Panc1 (cell line): Measurements from ENCODE around the gene PLCB4.

Source experiments
- CTCF ChIP-seq: fragments of 450-650 bp; IDR thresholded peaks from 2 replicates; pipeline ENCODE4 v1.5.1; 2017; ENCODE audit warnings: mild to moderate bottlenecking
- POLR2AphosphoS5 ChIP-seq: IDR thresholded peaks from 2 replicates; pipeline ENCODE4 v1.6.1; 2012; ENCODE audit warnings: mild to moderate bottlenecking, low read depth, low read length, moderate library complexity
- REST ChIP-seq, 2 experiments: IDR thresholded peaks; 2 replicates each; pipeline ENCODE4 v1.6.1; 2011 to 2012; ENCODE audit warnings: low read depth in 2 of 2, control low read depth in 1 of 2, low read length in 1 of 2, mild to moderate bottlenecking in 1 of 2, moderate library complexity in 1 of 2; ENCODE audit not compliant: insufficient read depth in 1 of 2

GRCh38 chr20:9388813-9389161 lies 319.9 kb downstream of the PLCB4 start:
- TF ChIP-seq CTCF: no peak
- TF ChIP-seq REST (IDR thresholded peaks at IDR 0.05; ENCODE audit: insufficient read depth in 1 of 2, low read depth in 2 of 2, low read length in 1 of 2): no peak
- TF ChIP-seq POLR2AphosphoS5: no peak
